HEK293T (cell line): ENCODE data around the gene CEBPG.

Source experiments
- CTCF ChIA-PET: fragments of 350-600 bp; formaldehyde crosslinking; extraction: SDS; loops from one replicate; lab custom pipeline; 2021; ENCODE audit warnings: antibody characterized with exemption, inconsistent platforms; lab: Yijun Ruan, JAX
- POLR2A ChIA-PET: fragments of 350-600 bp; formaldehyde crosslinking; extraction: SDS; loops from one replicate; lab custom pipeline; 2020; ENCODE audit warnings: antibody characterized with exemption, inconsistent platforms; lab: Yijun Ruan, JAX
- DNase-seq: peaks from one replicate; pipeline ENCODE4 v3.0.0; 2012; ENCODE audit warnings: mixed read lengths; ENCODE audit errors: extremely low spot score
- ARNT ChIP-seq: fragments of 450-650 bp; IDR thresholded peaks from 2 replicates; pipeline ENCODE4 v1.6.1; 2017; ENCODE audit warnings: mild to moderate bottlenecking
- BHLHE40 ChIP-seq: fragments of 450-650 bp; IDR thresholded peaks from 2 replicates; pipeline ENCODE4 v1.6.1; 2016; ENCODE audit warnings: mild to moderate bottlenecking, moderate library complexity, borderline replicate concordance
- CTBP1 ChIP-seq: fragments of 450-650 bp; IDR thresholded peaks from 2 replicates; pipeline ENCODE4 v1.6.1; 2016; ENCODE audit warnings: borderline replicate concordance
- ELF4 ChIP-seq: fragments of 450-650 bp; IDR thresholded peaks from 2 replicates; pipeline ENCODE4 v1.6.1; 2017; ENCODE audit warnings: antibody characterized with exemption
- FOXA1 ChIP-seq: fragments of 450-650 bp; IDR thresholded peaks from 2 replicates; pipeline ENCODE4 v1.6.1; 2016; ENCODE audit warnings: mild to moderate bottlenecking
- FOXK2 ChIP-seq: fragments of 450-650 bp; IDR thresholded peaks from 2 replicates; pipeline ENCODE4 v1.6.1; 2016; ENCODE audit warnings: mild to moderate bottlenecking
- FOXM1 ChIP-seq: fragments of 450-650 bp; IDR thresholded peaks from 2 replicates; pipeline ENCODE4 v1.6.1; 2017; ENCODE audit warnings: mild to moderate bottlenecking, borderline replicate concordance
- HDGF ChIP-seq: fragments of 450-650 bp; IDR thresholded peaks from 2 replicates; pipeline ENCODE4 v1.6.1; 2017; ENCODE audit warnings: antibody characterized with exemption, borderline replicate concordance
- L3MBTL2 ChIP-seq: fragments of 450-650 bp; conservative IDR thresholded peaks from 2 replicates; pipeline ENCODE4 v1.6.1; 2016; ENCODE audit warnings: mild to moderate bottlenecking
- LEF1 ChIP-seq: fragments of 450-650 bp; IDR thresholded peaks from 2 replicates; pipeline ENCODE4 v1.6.1; 2017; ENCODE audit warnings: mild to moderate bottlenecking, borderline replicate concordance
- NFRKB ChIP-seq: fragments of 450-650 bp; IDR thresholded peaks from 2 replicates; pipeline ENCODE4 v1.6.1; 2016; ENCODE audit warnings: mild to moderate bottlenecking, moderate library complexity
- SP1 ChIP-seq: fragments of 450-650 bp; IDR thresholded peaks from 2 replicates; pipeline ENCODE4 v1.6.1; 2017
- SUZ12 ChIP-seq: fragments of 450-650 bp; IDR thresholded peaks from 2 replicates; pipeline ENCODE4 v1.6.1; 2016; ENCODE audit warnings: mild to moderate bottlenecking
- TARDBP ChIP-seq: fragments of 450-650 bp; IDR thresholded peaks from 2 replicates; pipeline ENCODE4 v1.6.1; 2016
- ZNF384 ChIP-seq: fragments of 450-650 bp; IDR thresholded peaks from 2 replicates; pipeline ENCODE4 v1.6.1; 2016
- TF ChIP-seq, protein P1 (sequence below): fragments of 450-650 bp; IDR thresholded peaks from 2 replicates; pipeline ENCODE4 v1.6.1; 2016

The CEBPG gene

GRCh38 chr19:33388231-33388724 is 14.8 kb downstream of the CEBPG start:
- TF ChIP-seq HDGF (no peak), LEF1 (no peak), CTBP1 (no peak), ZNF384 (no peak), ELF4 (no peak)

DNA sequence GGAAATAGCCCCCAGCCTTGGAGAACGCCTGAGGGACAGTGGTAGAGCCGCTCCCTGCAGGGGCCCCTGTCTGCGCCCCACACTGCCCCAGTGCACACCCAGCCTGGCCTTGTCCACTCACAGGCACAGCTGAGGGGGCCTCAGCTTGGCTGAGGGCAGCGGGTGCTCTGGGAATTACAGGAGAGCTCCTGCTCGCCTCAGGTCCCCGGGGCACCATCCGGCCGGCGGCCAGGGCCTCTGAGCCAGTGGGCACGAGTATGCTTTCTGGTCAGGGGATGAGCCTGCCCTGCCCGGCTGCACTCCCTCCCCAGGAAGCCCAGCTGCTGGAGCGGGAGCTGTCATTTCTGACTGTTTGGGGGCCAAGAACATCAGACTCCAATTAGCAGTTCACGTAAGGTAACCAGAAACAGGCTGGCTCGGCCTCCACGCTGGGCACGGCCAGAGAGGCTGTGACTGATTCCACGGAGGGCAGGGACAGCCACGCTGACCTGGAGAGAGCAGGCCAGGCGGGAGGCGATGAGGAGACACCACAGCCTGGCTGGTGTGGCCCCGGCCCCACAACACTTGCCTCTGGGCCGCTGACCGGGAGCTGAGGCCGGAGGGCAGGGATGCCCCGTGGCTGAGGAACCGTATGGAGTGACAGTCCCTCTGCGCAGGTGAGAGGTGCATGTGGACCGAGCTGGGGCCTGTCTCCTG is 15.4 kb downstream of the CEBPG start:
- TF ChIP-seq FOXA1 (no peak), ZNF384 (no peak), LEF1 (no peak), ELF4 (no peak), ARNT (no peak), SP1 (no peak), NFRKB (no peak), SUZ12 (no peak), BHLHE40 (no peak), FOXK2 (no peak), L3MBTL2 (no peak), FOXM1 (no peak), CTBP1 (no peak), TARDBP (no peak), HDGF (no peak)
- TF ChIP-seq, protein P1, sequence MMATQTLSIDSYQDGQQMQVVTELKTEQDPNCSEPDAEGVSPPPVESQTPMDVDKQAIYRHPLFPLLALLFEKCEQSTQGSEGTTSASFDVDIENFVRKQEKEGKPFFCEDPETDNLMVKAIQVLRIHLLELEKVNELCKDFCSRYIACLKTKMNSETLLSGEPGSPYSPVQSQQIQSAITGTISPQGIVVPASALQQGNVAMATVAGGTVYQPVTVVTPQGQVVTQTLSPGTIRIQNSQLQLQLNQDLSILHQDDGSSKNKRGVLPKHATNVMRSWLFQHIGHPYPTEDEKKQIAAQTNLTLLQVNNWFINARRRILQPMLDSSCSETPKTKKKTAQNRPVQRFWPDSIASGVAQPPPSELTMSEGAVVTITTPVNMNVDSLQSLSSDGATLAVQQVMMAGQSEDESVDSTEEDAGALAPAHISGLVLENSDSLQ: no peak
- ChIA-PET CTCF (no interaction called here), POLR2A (interaction anchor here (1.1 kb wide), 1 partner anchor 15 kb away, joined by 3 read pairs; the partner anchor contains the start of gene CEBPG)
- no peak for DNase-seq

More at GRCh38 chr19:33388231-33388724, 14.8 kb downstream of the CEBPG start:
- no peak for DNase-seq
- ChIA-PET CTCF (no interaction called here), POLR2A (interaction anchor here (1.1 kb wide), 1 partner anchor 14 kb away, joined by 3 read pairs; the partner anchor contains the start of gene CEBPG)

DNA sequence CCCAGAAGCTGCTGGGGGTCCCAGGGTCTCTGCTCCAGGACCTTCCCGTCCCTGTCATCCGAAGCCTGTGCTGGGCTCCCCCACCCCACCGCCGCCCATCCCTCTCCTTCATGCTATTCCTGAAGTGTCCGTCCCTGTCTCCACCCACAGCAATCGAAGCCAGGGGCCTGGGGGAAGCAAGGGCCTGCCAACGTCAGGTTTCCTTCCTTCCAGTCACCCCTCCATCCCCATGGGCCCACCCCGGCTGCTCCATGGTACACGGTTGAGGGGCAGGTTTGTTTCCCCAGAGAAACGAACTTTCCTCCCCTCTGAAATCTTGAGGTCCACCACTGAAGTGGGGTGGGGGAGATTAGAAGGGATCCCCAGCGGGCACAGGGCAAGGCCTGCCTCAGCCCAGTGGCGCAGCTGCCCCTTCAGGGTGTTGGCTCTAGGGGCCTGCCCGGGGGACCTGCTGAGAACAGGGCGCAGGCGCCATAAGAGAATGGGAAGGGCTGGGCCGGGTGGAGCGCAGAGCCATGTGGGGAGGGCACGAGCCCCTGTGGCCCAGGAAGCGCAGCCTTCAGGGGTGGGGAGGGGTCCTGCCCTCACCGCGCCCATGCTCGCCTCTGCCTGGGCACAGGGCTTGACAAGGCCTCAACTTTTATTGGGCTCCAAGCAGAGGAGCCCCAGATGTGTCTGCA is 16.1 kb downstream of the CEBPG start:
- ChIA-PET POLR2A (interaction anchor here (1.1 kb wide), 1 partner anchor 16 kb away, joined by 3 read pairs; the partner anchor contains the start of gene CEBPG), CTCF (no interaction called here)
- no peak for DNase-seq
- TF ChIP-seq TARDBP: no peak
- no peak for TF ChIP-seq SP1
- TF ChIP-seq ZNF384: no peak
- no peak for TF ChIP-seq LEF1
- no peak for TF ChIP-seq FOXK2
- no peak for TF ChIP-seq ARNT
- no peak for TF ChIP-seq SUZ12
- TF ChIP-seq FOXM1: no peak
- no peak for TF ChIP-seq CTBP1
- no peak for TF ChIP-seq HDGF
- TF ChIP-seq BHLHE40: no peak
- TF ChIP-seq, protein P1: no peak
- TF ChIP-seq ELF4: no peak
- no peak for TF ChIP-seq FOXA1

GRCh38 chr19:33390101-33390907 is 16.8 kb downstream of the CEBPG start:
- POLR2A ChIA-PET: interaction anchor here (0.9 kb wide), 1 partner anchor 16 kb away, joined by 4 read pairs; the partner anchor contains the start of gene CEBPG
- TF ChIP-seq CTBP1 (no peak), HDGF (no peak), FOXM1 (no peak), TARDBP (no peak), ELF4 (no peak), ARNT (no peak), BHLHE40 (no peak), SP1 (no peak), LEF1 (no peak), SUZ12 (no peak), NFRKB (no peak), FOXK2 (no peak)
- TF ChIP-seq, protein P1: no peak
- no peak for DNase-seq
- CTCF ChIA-PET: no interaction called here
